Muscle of back (tissue), 11 donors: ENCODE measurements around the gene RXRA. TPM values are rescaled to one million over a fixed set of nuclear protein-coding genes. Genes with fewer than 3 reads are reported as not detected.

Source experiments
- DNase-seq, 3 donors: peaks; one replicate each; pipeline versions ENCODE4 v3.0.0 to v3.0.0-alpha.2; 2013
- polyA plus RNA-seq, 10 donors: library from polyadenylated mRNA; unstranded; fragments of 120-200 nt; gene quantifications; one replicate each; pipeline ENCODE4 v1.2.1, GENCODE V29; 2013; ENCODE audit not compliant: insufficient read length in 10 of 10

Gene RXRA
- polyA plus RNA-seq, 10 donors = 23.7 to 46.0 (median 28.1) TPM

- no peak for DNase-seq
These were observed 87.0 kb downstream of the RXRA start for GRCh38 chr9:134413112-134413715.

DNA sequence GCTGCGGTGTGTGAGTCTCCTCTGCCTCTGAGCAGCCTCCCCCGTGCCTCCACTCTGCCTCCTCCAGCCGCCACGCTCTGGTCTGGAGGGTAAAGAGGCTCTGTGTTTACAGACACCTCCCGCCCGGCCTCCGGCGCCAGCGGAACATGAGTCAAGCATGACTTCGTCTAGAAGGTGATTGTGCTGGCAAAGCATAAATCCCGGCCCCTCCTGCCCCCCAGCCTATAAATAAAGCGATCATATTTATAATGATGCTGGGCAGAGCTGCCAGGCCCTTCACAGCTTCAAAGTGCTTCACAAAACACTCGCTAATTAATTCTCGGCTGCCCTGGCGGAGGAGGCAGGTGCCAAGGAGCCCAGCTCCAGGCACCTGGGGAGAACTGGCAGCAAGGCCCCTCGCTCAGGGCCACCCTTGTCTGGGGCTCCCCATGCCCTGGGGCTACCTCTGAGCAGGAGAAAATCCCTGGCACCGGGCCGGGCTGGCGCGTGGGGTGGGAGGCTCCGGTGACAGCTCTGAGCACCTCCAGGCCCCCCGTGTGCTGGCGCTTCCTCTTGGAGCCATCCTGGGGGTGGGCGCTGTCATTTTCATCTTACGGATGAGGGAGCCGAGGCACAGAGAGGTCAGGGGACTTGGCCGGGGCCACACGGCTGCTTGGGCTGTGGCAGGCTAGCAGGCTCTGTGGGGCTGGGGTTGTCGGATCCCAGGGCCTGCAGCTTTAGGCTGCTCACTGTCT is 87.8 kb downstream of the RXRA start:
- no peak for DNase-seq

- DNase-seq = no peak
These were observed 88.7 kb downstream of the RXRA start for GRCh38 chr9:134414900-134415425.

GRCh38 chr9:134416385-134417015 is 90.2 kb downstream of the RXRA start:
- no peak for DNase-seq

- DNase-seq = no peak
These were observed 92.1 kb downstream of the RXRA start for GRCh38 chr9:134418354-134418753.

DNA sequence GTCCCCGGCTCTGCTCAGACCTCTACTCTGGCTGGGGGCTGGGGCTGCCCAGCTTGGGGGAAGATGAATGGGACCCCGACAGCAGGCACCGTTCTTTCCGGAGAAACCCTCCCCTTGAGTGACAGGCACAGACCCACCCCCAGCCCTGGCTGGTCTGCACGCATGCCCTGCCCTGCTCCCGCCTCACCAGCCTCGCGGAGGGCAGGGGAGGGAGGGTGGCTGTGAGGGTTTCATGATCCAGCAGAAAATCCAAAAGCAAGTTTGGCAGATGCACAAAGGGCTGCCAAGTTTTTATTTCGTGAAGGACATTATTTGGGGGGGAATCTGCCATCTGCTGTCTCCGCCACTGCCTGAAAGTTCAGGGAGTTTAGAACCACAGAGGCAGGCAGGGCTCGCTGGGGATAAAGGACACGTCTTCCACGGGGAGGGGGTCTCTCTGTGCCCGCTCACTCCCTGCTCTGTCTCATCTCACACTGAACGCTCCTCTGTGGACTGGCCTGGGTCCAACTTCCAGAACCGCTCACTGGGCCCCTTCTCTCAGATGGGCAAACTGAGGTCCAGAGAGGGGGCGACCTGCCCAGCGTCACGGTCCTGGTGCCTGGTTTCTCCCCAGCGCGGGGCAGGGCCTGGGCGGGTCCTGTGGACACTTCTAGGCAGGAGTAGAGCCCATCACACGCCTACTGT is 92.9 kb downstream of the RXRA start:
- DNase-seq = peak in 1 of 3 donors; percentile 61

DNA sequence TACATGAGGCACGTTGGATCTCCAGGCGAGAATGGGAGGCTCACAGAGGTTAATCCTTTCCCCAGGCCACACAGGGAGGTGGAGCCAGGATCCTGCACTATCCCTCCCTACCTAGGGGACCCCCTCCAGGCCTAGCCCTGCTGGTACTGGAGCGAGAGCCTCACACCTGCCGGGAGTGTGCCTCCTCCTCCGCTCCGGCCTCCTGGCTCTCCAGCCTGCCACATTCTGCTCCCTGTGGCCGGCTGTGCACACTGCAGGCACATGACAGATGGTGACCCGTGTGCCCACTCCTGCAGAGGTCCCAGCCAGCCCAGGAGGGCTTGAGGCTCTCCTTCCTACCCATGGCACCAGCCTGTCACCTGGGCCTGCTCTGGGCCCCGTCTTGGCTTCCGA is 93.4 kb downstream of the RXRA start:
- no peak for DNase-seq

GRCh38 chr9:134420281-134420845 is 94.1 kb downstream of the RXRA start:
- DNase-seq = no peak

- no peak for DNase-seq
These were observed 94.7 kb downstream of the RXRA start for GRCh38 chr9:134420974-134421432.

- DNase-seq = no peak
These were observed 95.6 kb downstream of the RXRA start for GRCh38 chr9:134421888-134422287.

GRCh38 chr9:134422301-134423090 is 96.2 kb downstream of the RXRA start:
- DNase-seq = no peak

GRCh38 chr9:134423166-134423565 is 96.9 kb downstream of the RXRA start:
- DNase-seq = no peak

DNA sequence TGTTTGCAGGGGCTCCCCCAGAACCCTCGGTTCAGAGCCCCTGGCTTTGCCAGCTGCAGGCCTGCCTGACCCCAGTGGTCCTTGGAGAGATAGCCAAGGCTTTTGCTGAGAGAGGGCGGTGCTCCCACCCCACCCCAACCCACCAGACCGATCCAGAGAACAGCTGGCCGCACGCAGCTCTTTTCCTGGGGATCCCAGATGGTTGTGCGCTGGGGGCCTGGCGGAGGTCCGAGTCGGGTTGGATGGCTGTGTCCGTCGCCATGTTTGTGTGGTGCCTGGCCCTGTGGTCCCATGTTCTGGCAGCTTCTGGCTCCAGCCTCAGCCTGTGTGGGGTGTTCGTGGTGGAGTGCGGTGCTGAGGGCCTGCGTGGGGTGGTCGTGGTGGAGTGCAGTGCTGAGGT is 97.5 kb downstream of the RXRA start:
- peak in 1 of 3 donors; percentile 58 for DNase-seq

GRCh38 chr9:134424818-134425217 is 98.6 kb downstream of the RXRA start:
- DNase-seq = no peak

DNA sequence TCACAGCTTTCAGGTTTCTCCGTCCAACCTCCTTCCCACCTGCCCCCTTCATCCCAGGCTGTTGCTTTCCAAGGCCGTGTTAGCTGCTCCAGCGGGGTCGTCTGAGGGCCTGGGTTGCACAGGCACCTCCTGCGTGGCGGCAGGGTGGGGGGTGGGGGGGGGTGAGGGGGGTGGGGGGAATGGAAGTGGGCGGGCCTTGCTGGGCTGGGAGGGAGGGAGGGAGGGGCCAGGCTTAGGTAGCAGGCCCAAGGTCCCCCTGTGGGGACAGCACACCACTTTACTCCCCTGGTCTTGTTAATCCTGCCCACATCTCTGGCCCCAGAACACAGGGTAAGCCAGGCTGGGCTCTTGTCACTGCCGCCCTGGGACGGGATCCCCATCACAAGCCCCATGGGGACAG is 99.1 kb downstream of the RXRA start:
- DNase-seq = no peak

DNA sequence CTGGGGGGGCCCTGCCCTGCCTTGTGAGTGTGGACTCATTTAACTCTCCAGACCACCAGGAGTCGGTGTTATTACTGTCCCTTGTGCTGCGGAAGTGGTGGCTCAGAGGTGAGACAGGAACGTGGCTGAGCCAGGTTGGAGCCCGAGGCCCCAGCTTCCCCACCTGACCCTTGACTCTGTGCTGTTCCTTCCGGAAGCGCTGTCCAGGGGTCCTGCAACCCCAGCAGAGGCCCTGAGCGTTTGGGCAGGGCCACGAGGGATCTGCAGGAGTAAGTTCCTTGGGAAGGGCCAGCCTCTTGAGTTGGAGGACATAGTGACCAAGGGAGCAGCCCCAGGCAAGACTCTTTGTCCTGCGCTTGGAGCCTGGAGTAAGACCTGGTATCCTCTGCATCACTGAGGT is 99.6 kb downstream of the RXRA start:
- DNase-seq = no peak

DNA sequence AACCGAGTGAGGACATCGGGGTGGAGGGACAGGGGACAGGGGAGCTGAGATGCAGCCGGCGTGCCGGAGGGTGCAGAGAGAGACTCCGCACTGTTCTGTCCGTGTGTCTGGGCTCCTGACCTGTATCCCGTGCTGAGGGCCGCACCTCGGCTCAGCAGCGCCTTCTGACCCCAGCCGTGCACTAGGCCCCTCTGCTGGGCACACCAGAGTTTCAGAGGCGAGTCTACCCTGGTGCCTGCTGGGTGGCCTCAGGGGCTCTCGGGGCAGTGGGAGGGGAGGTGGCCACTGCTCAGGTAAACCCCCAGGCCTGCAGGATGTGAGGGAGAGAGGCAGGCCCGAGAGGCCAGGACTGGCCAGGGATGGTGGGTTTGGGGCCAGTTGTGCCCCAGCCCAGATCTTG is 100.2 kb downstream of the RXRA start:
- no peak for DNase-seq

DNA sequence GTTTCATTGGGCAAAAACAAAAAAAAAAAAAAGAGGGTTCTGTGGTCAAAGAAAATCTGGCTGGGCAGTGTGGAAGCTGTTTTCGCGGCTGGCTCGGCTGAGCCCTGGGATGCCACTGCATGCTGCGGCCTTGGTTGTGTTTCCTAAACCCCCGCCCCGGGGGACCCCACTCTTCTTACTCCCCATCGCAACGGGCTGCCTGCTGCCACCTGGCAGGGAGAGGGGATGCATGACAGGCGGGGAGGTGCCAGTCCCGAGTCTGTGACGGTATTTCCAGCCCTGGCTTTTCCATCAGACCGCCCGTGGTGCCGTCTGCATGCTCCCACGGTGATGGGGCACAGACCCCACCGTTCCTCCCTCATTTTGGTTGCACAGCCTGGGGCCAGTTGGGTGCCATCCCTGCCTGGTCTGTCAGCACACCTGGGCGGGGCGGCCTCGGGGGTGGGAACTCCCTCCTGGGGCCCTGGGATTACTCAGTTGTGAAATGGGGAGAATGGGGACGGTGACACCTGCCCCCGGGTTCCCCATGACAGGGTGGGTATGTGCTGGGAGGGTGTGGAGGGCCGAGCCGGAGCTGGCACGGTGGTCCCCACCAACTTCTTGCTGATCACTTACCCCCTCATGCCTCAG is 101.0 kb downstream of the RXRA start:
- DNase-seq = no peak

GRCh38 chr9:134428559-134428958 is 102.3 kb downstream of the RXRA start:
- DNase-seq = no peak

GRCh38 chr9:134429007-134429406 is 102.8 kb downstream of the RXRA start:
- DNase-seq = no peak

DNA sequence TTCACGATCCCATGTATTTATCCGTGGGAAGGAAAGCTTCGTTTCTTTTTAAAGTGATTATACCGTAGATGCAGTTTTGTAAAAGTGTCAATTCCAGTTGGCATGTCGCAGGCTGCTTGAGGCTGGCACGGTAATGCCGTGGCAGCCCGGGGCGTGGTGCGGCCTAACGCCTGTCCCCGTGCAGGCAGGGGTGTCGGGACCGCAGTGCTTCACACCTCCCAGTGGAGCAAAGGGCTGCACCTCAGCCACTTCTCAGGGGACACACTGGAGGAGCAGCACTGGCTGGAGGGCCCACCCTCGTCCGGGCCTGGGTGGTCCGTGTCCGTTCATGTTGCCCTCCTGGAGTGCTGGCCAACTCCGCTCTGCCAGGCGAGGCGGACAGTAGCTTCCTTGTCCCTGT is 103.2 kb downstream of the RXRA start:
- DNase-seq = no peak
